ENCODE data around the gene AMZ2.

DNA sequence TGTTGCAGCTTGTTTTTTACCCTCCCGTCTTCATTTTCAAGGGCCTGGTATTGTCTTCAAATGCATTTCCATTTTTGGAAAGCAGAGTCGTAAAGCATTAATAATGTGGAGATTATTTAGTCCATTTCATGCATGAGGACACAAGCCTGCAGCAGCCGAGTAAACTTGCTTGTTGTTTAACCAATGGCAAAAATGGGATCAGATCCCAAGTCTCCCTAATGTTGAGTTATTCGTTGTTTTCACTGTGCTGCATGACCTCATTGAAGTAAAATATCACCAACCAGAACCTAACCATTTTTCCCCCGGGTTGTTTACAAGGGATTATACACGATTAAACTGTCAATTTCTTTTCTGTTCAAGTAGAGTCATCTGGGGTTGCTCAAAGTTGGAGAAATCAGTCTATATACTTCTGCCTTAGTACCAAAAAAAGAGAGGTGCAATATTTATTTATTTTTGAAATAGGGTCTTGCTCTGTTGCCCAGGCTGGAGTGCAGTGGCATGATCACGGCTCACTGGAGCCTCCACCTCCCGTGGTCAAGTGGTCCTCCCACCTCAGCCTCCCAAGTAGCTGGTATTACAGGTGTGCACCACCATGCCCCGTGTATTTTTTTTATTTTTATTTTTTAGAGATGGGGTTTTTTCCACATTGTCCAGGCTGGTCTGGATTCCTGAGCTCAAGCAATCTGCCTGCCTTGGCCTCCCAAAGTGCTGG, 12.4 kb downstream of the AMZ2 start:
- no peak for TF ChIP-seq REST (IDR thresholded peaks at IDR 0.05; ENCODE audit: insufficient read depth in 1 of 2, low read depth in 2 of 2, low read length in 1 of 2)
- no peak for TF ChIP-seq CTCF (IDR thresholded peaks at IDR 0.05)
- TF ChIP-seq POLR2AphosphoS5 (IDR thresholded peaks at IDR 0.05; ENCODE audit: low read depth, low read length), result no peak
- TF ChIP-seq TCF7L2 (IDR thresholded peaks at IDR 0.05; ENCODE audit: low read depth, low read length), result no peak
